ENCODE results near the gene C11orf86.

DNA sequence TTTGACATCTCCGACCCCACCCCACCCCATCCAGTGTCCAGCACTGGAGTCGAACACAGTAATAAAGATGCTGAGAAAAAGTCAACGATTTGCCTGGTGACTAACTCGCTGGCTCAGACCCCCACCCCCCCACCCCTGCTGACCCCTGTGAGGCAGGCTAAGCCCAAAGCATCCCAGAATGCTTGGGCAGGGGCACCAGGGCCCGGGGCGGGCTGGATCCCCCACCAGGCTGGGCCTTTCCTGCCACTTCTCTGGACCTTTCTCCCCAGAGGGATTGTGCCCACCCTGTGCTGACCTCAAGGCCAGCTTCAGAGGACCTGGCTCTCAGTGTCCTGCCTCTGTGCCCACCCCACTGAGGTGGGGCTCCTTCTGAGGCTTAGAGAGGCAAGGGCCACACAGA, 1.8 kb downstream of the C11orf86 start:
- TF ChIP-seq POLR2A (IDR thresholded peaks at IDR 0.05; ENCODE audit: low read length) (no peak), GATA1 (IDR thresholded peaks at IDR 0.05; ENCODE audit: low read depth, low read length) (no peak)
